ENCODE results near the gene FIBIN.

FIBIN gene

GRCh38 chr11:26992031-26992541 lies 1.8 kb upstream of the FIBIN start:
- Histone ChIP-seq H3K4me1 (ENCODE audit: control insufficient read depth, insufficient read depth, low read length) (no peaks in the 10 kb centered on the region; the same call in 1 of the 2 replicates), H3K27ac (ENCODE audit: extremely low read depth, low read depth, low read length) (no peak overlapping the region), H3K4me3 (ENCODE audit: low read depth, low read length) (no peak overlapping the region), H3K9me3 (ENCODE audit: control insufficient read depth, insufficient read depth, low read depth, low read length) (no peaks in the 10 kb centered on the region), H3K36me3 (ENCODE audit: control insufficient read depth in 2 of 2, insufficient read depth in 1 of 2, low read length in 2 of 2) (no peaks in the 10 kb centered on the region)
- ChIA-PET CTCF (no interaction called here), POLR2A (no interaction called here)
- TF ChIP-seq YY2 (tag by site-specific recombination; IDR thresholded peaks at IDR 0.05) (no peak), ZNF214 (tag by site-specific recombination; IDR thresholded peaks at IDR 0.05; ENCODE audit: borderline replicate concordance) (no peak), ZNF548 (tag by site-specific recombination; IDR thresholded peaks at IDR 0.05) (no peak), GLIS1 (tag by site-specific recombination; IDR thresholded peaks at IDR 0.05) (peak; percentile 35; the same call in 1 of the 2 replicates), GFI1B (tag by site-specific recombination; IDR thresholded peaks at IDR 0.05) (no peak), ZNF132 (tag by site-specific recombination; IDR thresholded peaks at IDR 0.05; ENCODE audit: borderline replicate concordance) (no peak), ZFP69B (tag by site-specific recombination; IDR thresholded peaks at IDR 0.05) (no peak), ZBTB44 (tag by site-specific recombination; IDR thresholded peaks at IDR 0.05) (0 out of 2 replicates have a peak, but pooled peaks have one; percentile 45)

- H3K9me3 ChIP-seq (ENCODE audit: control insufficient read depth, insufficient read depth, low read depth, low read length) = no peaks in the 10 kb centered on the region
- CTCF ChIA-PET = no interaction called here
- TF ChIP-seq ZNF521 (tag by site-specific recombination; IDR thresholded peaks at IDR 0.05) = no peak
- no peaks in the 10 kb centered on the region; the same call in 1 of the 2 replicates for H3K4me1 ChIP-seq (ENCODE audit: control insufficient read depth, insufficient read depth, low read length)
- H3K27ac ChIP-seq (ENCODE audit: extremely low read depth, low read depth, low read length) = peak overlapping the region; percentile 56
- no peaks in the 10 kb centered on the region for H3K36me3 ChIP-seq (ENCODE audit: control insufficient read depth in 2 of 2, insufficient read depth in 1 of 2, low read length in 2 of 2)
- H3K4me3 ChIP-seq (ENCODE audit: low read depth, low read length) = no peak overlapping the region
- POLR2A ChIA-PET = no interaction called here
Measured at GRCh38 chr11:26994631-26995095, 751 bp downstream of the FIBIN start.

- H3K9me3 ChIP-seq (ENCODE audit: control insufficient read depth, insufficient read depth, low read depth, low read length) = no peaks in the 10 kb centered on the region
- ChIA-PET CTCF (interaction anchor here (0.6 to 1.0 kb wide), 3 partner anchors 19 to 503 kb away, joined by 3 read pairs; no protein-coding TSS in a partner anchor), POLR2A (no interaction called here)
- TF ChIP-seq HOXA7 (CRISPR knock-in tag; IDR thresholded peaks at IDR 0.05; ENCODE audit: borderline replicate concordance) = no peak
- TF ChIP-seq ZNF747 (tag by site-specific recombination; IDR thresholded peaks at IDR 0.05) = no peak
- TF ChIP-seq EGR2 (tag by site-specific recombination; IDR thresholded peaks at IDR 0.05; ENCODE audit: low read depth) = no peak
- TF ChIP-seq ZNF530 (tag by site-specific recombination; IDR thresholded peaks at IDR 0.05; ENCODE audit: low read depth) = no peak
- no peak for TF ChIP-seq ZNF24 (tag by site-specific recombination; IDR thresholded peaks at IDR 0.05)
- no peak for TF ChIP-seq GLI4 (tag by site-specific recombination; IDR thresholded peaks at IDR 0.05)
- no peak for TF ChIP-seq PRDM1 (tag by site-specific recombination; IDR thresholded peaks at IDR 0.05)
- no peak for TF ChIP-seq ZNF37A (tag by site-specific recombination; IDR thresholded peaks at IDR 0.05)
- TF ChIP-seq MZF1 (tag by site-specific recombination; IDR thresholded peaks at IDR 0.05; ENCODE audit: borderline replicate concordance) = no peak
- no peak for TF ChIP-seq ZNF132 (tag by site-specific recombination; IDR thresholded peaks at IDR 0.05; ENCODE audit: borderline replicate concordance)
- no peak overlapping the region for H3K27ac ChIP-seq (ENCODE audit: extremely low read depth, low read depth, low read length)
- H3K4me1 ChIP-seq (ENCODE audit: control insufficient read depth, insufficient read depth, low read length) = no peaks in the 10 kb centered on the region; the same call in 1 of the 2 replicates
- H3K4me3 ChIP-seq (ENCODE audit: low read depth, low read length) = no peak overlapping the region
- no peaks in the 10 kb centered on the region for H3K36me3 ChIP-seq (ENCODE audit: control insufficient read depth in 2 of 2, insufficient read depth in 1 of 2, low read length in 2 of 2)
Measured at GRCh38 chr11:26995701-26996460, 2.0 kb downstream of the FIBIN start.
